Activated CD4-positive, alpha-beta T cell treated with anti-CD3 and anti-CD28 coated beads, Interleukin-2, amount 10 ng/mL, durations not matched to agents 7 days and 5 days (primary cell): ENCODE measurements around the gene UGGT1. TPM values are rescaled to one million over a fixed set of nuclear protein-coding genes. Genes with fewer than 3 reads are reported as not detected.
A peak's percentile ranks its signal among the peaks of the same experiment; 100 is the strongest.

Source experiments
- CTCF ChIA-PET: fragments of 350-600 bp; sonication (Branson Sonifier 250); formaldehyde crosslinking; loops from one replicate; lab custom pipeline; 2021; ENCODE audit warnings: antibody characterized with exemption; lab: Charles Lee
- POLR2A ChIA-PET: fragments of 350-600 bp; sonication (Branson Sonifier 250); formaldehyde crosslinking; loops from one replicate; lab custom pipeline; 2021; ENCODE audit warnings: antibody characterized with exemption; lab: Charles Lee
- DNase-seq: peaks from one replicate; pipeline ENCODE4 v3.0.0-alpha.2; 2020
- H3K27ac Mint-ChIP-seq: one replicate; pipeline ENCODE4 v1.8.0; 2021; ENCODE audit warnings: mild to moderate bottlenecking, moderate library complexity, mixed read lengths
- H3K27me3 Mint-ChIP-seq: one replicate; pipeline ENCODE4 v1.8.0; 2021; ENCODE audit warnings: mixed read lengths
- H3K36me3 Mint-ChIP-seq: one replicate; pipeline ENCODE4 v1.8.0; 2021; ENCODE audit warnings: low read depth, mixed read lengths
- H3K4me1 Mint-ChIP-seq: one replicate; pipeline ENCODE4 v1.8.0; 2021; ENCODE audit warnings: mixed read lengths
- H3K4me3 Mint-ChIP-seq: one replicate; pipeline ENCODE4 v1.8.0; 2021; ENCODE audit warnings: mild to moderate bottlenecking, moderate library complexity, mixed read lengths
- H3K9me3 Mint-ChIP-seq: one replicate; pipeline ENCODE4 v1.8.0; 2021; ENCODE audit warnings: mixed read lengths
- total RNA-seq, 2 experiments: library from RNA; stranded (reverse); gene quantifications; one replicate each; pipeline ENCODE4 v1.2.3, GENCODE V29; 2021

The UGGT1 gene, protein sequence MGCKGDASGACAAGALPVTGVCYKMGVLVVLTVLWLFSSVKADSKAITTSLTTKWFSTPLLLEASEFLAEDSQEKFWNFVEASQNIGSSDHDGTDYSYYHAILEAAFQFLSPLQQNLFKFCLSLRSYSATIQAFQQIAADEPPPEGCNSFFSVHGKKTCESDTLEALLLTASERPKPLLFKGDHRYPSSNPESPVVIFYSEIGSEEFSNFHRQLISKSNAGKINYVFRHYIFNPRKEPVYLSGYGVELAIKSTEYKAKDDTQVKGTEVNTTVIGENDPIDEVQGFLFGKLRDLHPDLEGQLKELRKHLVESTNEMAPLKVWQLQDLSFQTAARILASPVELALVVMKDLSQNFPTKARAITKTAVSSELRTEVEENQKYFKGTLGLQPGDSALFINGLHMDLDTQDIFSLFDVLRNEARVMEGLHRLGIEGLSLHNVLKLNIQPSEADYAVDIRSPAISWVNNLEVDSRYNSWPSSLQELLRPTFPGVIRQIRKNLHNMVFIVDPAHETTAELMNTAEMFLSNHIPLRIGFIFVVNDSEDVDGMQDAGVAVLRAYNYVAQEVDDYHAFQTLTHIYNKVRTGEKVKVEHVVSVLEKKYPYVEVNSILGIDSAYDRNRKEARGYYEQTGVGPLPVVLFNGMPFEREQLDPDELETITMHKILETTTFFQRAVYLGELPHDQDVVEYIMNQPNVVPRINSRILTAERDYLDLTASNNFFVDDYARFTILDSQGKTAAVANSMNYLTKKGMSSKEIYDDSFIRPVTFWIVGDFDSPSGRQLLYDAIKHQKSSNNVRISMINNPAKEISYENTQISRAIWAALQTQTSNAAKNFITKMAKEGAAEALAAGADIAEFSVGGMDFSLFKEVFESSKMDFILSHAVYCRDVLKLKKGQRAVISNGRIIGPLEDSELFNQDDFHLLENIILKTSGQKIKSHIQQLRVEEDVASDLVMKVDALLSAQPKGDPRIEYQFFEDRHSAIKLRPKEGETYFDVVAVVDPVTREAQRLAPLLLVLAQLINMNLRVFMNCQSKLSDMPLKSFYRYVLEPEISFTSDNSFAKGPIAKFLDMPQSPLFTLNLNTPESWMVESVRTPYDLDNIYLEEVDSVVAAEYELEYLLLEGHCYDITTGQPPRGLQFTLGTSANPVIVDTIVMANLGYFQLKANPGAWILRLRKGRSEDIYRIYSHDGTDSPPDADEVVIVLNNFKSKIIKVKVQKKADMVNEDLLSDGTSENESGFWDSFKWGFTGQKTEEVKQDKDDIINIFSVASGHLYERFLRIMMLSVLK (N-terminal part only)
- 10 to 100 TPM; 64.3 to 70.7 TPM for total RNA-seq

DNA sequence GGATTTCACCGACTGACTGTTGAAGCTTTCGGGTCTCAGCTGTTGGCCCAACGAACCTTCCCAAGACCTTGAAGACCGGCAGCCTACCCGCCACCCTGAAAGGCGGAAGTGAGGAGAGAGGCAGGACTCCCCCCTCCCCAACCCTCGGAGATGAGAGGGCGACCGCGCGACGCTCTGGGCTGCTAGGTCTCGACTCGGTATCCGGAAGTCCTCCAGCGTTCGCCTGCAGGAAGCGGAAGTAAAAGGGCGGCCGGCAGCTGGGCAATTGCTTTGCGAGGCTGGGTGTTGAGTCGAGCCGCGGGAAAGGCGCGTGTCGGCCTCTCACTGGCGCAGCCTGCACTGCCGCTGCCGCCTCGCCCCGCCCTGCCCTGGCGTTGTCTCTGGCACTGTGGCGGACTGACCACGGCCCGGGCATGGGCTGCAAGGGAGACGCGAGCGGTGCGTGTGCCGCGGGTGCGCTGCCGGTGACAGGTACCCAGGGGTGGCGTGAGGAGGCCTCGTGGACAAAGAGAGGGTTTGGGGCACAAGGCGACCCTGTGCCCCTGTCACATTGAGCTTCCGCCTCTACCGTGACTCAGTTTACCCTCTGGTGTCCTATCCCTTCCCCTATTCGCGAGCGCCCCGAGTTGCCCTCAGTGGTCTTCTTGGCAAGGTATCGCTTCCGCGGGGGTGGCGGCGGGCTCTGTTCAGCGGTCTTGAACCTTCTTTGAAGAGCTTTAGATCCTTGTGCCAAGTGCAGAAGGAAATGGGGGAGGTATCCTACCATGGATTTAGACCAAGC is at the start of gene UGGT1:
Gene UGGT1, plus strand, starts transcription at position 256 of the 781 bp plus-strand sequence. Its CDS starts 158 bp downstream, at position 414.
- H3K9me3 Mint-ChIP-seq = no peaks in the 10 kb centered on the region

DNA sequence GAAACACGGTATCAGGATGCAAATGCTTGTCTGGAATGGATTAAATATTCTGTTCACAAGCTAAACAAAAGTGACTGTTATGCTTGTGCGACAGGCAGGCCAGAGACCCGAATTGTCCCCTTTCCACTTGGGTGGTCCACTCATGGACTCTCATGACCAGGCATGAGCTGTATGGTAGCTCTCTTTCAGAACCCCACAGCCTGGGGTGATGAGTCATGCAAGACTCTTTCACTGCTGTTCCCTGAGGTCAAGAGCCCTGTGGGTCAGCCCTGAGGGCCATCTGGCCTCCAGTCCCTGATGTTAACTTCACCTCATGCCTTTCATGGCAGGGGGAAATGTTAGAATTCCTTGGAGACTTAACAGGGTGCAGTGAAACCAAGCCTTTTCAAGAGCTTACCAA is 49.4 kb upstream of the UGGT1 start:
- H3K27ac Mint-ChIP-seq = no peak overlapping the region
- peaks cover 2% of the 10 kb centered on the region for H3K36me3 Mint-ChIP-seq
- ChIA-PET POLR2A (no interaction called here), CTCF (no interaction called here)
- no peaks in the 10 kb centered on the region for H3K4me1 Mint-ChIP-seq
- peaks cover 30% of the 10 kb centered on the region for H3K9me3 Mint-ChIP-seq
- no peak overlapping the region for H3K4me3 Mint-ChIP-seq
- DNase-seq = no peak
- peaks cover 9% of the 10 kb centered on the region for H3K27me3 Mint-ChIP-seq

More for the DNA sequence above, at the start of gene UGGT1:
- peak; percentile 96 for DNase-seq
- Mint-ChIP-seq H3K27ac (peak within 1 kb of the TSS; percentile 97), H3K27me3 (no peaks in the 10 kb centered on the region), H3K36me3 (peaks cover 6% of the 10 kb centered on the region), H3K4me3 (peak within 1 kb of the TSS; percentile 83), H3K4me1 (peaks cover 46% of the 10 kb centered on the region)
- CTCF ChIA-PET = interaction anchor here (0.6 to 0.9 kb wide), 2 partner anchors 14 to 288 kb away, joined by 3 to 4 read pairs; no protein-coding TSS in a partner anchor
- POLR2A ChIA-PET = interaction anchor here (0.6 to 1.1 kb wide), 2 partner anchors 10 to 18 kb away, joined by 3 to 4 read pairs; no protein-coding TSS in a partner anchor

DNA sequence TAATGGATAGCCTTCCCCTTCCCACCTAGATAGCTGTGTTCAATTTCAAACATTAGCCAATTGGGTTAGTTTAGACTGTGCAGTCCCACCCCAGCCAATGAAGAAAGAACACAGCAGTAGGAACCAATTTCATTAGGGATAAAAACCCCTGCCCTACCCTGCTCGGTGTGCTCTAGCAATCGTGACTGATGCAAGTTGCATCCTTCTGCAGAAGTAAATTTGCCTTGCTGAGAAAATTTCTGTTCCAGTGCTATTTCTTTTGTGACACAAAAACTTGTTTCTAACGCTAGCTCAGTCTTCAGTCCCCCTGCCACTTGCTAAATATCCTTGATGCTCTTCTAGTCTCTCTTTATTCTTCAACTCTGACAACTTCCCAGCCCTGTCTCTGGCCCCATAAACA is 48.0 kb upstream of the UGGT1 start:
- Mint-ChIP-seq H3K4me3 (no peak overlapping the region), H3K36me3 (no peaks in the 10 kb centered on the region), H3K9me3 (peaks cover 21% of the 10 kb centered on the region), H3K4me1 (no peaks in the 10 kb centered on the region), H3K27ac (no peak overlapping the region), H3K27me3 (peaks cover 14% of the 10 kb centered on the region)
- no peak for DNase-seq
- POLR2A ChIA-PET = no interaction called here
- CTCF ChIA-PET = no interaction called here

DNA sequence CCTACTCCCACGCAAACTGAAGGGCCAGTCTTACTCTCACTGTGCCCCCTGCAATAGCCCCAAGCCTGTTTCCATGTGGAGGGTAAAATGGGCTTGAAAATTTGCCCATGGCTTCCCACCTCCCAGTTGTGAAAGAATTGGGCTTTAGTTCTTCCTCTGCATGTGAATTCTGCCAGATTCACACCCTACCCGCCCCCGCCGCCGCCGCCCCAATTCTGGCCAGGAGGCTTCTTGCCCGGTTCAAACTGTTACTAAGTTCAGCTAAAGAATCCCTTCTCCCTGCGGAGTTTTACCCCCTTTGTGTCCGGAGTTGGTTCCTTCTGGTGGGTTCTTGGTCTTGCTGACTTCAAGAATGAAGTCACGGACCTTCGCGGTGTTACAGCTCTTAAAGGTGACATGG is 37.7 kb upstream of the UGGT1 start:
- no peak for DNase-seq
- ChIA-PET POLR2A (no interaction called here), CTCF (interaction anchor here (2.0 kb wide), 1 partner anchor 10 kb away, joined by 6 read pairs; no protein-coding TSS in a partner anchor)
- H3K27me3 Mint-ChIP-seq = peaks cover 36% of the 10 kb centered on the region
- H3K27ac Mint-ChIP-seq = no peak overlapping the region
- H3K9me3 Mint-ChIP-seq = peaks cover 8% of the 10 kb centered on the region
- no peaks in the 10 kb centered on the region for H3K36me3 Mint-ChIP-seq
- H3K4me1 Mint-ChIP-seq = no peaks in the 10 kb centered on the region
- no peak overlapping the region for H3K4me3 Mint-ChIP-seq

DNA sequence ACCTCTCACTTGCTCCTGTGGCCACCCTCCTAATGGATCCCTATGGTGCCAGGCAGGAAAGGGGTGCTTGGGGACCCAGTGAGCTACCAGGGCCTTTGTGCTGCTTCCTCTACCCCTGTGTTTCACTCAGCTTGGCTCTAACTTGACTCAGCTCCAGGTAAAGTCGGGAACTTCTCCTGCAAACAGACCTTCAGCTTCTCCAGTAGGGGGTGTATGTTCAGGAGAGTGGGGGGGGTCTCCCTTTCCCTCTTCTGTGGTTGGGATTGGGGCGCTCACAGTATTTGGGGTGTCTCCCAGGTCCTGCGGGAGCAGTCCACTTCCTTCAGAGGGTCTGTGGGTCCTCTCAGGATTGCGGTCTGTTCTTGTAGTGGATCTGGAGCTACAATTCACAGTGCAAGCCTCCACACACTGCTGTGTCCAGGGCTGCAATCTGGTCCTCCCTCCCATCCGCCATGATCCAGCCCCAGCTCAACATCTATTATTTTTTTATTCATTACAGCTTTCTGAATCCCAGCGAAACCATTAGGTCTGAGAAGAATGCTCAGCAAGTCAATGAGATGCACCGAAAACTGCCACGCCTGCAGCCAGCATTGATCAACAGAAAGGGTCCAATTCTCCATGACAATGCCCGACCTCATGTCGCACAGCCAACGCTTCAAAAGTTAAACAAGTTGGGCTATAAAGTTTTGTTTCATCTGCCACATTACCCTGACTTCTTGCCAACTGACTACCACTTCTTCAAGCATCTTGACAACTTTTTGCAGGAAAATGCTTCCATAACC is 36.7 kb upstream of the UGGT1 start:
- Mint-ChIP-seq H3K4me1 (no peaks in the 10 kb centered on the region), H3K36me3 (no peaks in the 10 kb centered on the region), H3K9me3 (peaks cover 8% of the 10 kb centered on the region), H3K4me3 (no peak overlapping the region), H3K27me3 (peaks cover 30% of the 10 kb centered on the region), H3K27ac (no peak overlapping the region)
- no peak for DNase-seq
- CTCF ChIA-PET = interaction anchor here (2.0 kb wide), 1 partner anchor 9 kb away, joined by 6 read pairs; no protein-coding TSS in a partner anchor
- POLR2A ChIA-PET = no interaction called here

DNA sequence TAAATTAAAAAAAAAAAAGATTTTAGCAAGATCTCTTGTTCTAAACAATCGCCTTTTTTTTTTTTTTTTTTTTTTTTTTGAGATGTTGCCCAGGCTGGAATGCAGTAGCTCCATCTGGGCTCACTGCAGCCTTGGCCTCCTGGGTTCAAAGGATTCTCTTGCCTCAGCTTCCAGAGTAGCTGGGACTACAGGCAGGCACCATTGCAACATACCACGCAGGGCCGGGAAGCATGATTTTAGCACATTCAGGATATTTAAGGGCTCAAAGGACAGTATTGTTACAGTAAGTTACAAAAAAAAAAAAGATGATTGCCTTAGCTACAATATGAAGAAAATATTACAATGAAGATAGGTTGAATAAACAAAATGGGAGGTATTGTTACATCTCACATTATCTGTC is 33.7 kb upstream of the UGGT1 start:
- Mint-ChIP-seq H3K27ac (no peak overlapping the region), H3K4me3 (no peak overlapping the region), H3K9me3 (no peaks in the 10 kb centered on the region), H3K36me3 (no peaks in the 10 kb centered on the region), H3K4me1 (no peaks in the 10 kb centered on the region), H3K27me3 (peaks cover 5% of the 10 kb centered on the region)
- POLR2A ChIA-PET = no interaction called here
- DNase-seq = no peak
- CTCF ChIA-PET = interaction anchor here (0.6 kb wide), 1 partner anchor 82 kb away, joined by 3 read pairs; no protein-coding TSS in a partner anchor

DNA sequence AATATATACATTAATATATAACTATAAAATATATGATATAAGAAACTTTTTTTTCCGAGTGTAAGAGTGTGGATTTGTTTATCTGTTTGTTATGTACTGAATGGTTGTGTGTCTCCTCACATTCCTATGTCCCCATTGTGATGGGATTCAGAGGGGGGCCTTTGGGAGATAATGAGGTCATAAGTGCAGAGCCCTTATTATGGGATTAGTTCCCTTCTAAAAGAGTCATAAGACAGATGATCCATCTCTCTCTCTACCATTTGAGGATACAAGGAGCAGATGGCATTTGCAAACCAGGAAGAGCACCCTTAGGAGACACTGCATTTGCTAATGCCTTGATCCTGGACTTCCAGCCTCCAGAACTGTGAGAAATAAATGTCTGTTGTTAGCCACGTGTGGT is 32.9 kb upstream of the UGGT1 start:
- H3K4me3 Mint-ChIP-seq = no peak overlapping the region
- no peaks in the 10 kb centered on the region for H3K4me1 Mint-ChIP-seq
- DNase-seq = no peak
- H3K27ac Mint-ChIP-seq = no peak overlapping the region
- no peaks in the 10 kb centered on the region for H3K9me3 Mint-ChIP-seq
- H3K36me3 Mint-ChIP-seq = no peaks in the 10 kb centered on the region
- POLR2A ChIA-PET = no interaction called here
- CTCF ChIA-PET = interaction anchor here (0.6 kb wide), 1 partner anchor 14 kb away, joined by 4 read pairs; no protein-coding TSS in a partner anchor
- H3K27me3 Mint-ChIP-seq = peaks cover 1% of the 10 kb centered on the region

DNA sequence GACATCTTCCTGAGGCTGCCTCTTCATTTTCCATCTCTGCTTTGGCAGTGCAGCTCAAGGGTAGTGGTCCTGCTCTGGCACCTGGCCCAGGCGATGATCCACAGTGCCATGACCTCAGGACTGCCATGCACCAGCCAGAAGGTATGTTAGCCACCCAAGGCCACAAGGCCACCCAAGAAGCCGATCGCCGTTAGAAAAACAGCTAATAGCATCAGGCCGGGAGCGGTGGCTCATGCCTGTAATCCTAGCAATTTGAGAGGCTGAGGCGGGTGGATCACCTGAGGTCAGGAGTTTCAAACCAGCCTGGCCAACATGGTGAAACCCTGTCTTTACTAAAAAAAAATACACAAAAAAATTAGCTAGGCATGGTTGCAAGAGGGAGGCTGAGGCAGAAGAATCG is 28.4 kb upstream of the UGGT1 start:
- no peak for DNase-seq

DNA sequence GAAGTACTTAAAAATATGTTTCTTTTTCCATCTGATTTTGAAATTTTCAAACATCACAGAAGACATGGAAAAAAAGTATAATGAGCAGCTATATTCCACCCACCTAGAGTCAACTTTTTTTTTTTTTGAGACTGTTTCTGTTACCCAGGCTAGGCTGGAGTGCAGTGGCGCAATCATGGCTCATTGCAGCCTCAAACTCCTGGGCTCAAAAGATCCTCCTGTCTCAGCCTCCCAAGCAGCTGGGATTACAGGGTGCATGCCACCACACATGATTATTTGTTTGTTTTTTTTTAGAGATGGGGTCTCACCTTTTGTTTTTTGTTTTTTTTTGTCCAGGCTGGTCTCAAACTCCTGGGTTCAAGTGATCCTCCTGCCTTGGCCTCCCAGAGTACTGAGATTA is 26.6 kb upstream of the UGGT1 start:
- Mint-ChIP-seq H3K4me1 (peaks cover 1% of the 10 kb centered on the region), H3K27me3 (peaks cover 1% of the 10 kb centered on the region), H3K36me3 (no peaks in the 10 kb centered on the region), H3K9me3 (no peaks in the 10 kb centered on the region), H3K27ac (no peak overlapping the region), H3K4me3 (no peak overlapping the region)
- DNase-seq = no peak
- CTCF ChIA-PET = interaction anchor here (0.6 kb wide), 1 partner anchor 163 kb away, joined by 6 read pairs; no protein-coding TSS in a partner anchor
- POLR2A ChIA-PET = no interaction called here

More for the DNA sequence above, 28.4 kb upstream of the UGGT1 start:
- Mint-ChIP-seq H3K36me3 (no peaks in the 10 kb centered on the region), H3K4me1 (peaks cover 1% of the 10 kb centered on the region), H3K4me3 (no peak overlapping the region), H3K27me3 (peaks cover 1% of the 10 kb centered on the region), H3K9me3 (no peaks in the 10 kb centered on the region), H3K27ac (no peak overlapping the region)
- ChIA-PET POLR2A (no interaction called here), CTCF (interaction anchor here (2.0 kb wide), 1 partner anchor 9 kb away, joined by 6 read pairs; no protein-coding TSS in a partner anchor)

DNA sequence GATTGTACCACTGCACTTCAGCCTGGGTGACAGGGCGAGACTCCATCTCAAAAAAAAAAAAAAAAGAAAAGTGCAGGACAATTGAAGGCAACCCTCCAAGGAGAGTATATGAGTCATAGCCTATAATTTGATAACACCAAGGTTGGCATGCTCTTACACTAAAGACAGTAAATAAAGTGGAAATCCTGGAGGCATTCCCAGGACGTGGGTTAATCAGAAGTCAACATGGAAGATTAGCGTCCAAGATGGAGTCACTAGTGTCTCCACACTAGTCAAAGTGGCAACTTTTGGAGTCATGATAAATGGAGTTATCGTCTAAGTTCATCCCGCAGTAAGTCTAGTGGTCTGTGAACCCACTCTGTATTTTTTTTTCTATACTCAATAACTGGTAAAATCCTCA is 21.2 kb upstream of the UGGT1 start:
- H3K27me3 Mint-ChIP-seq = peaks cover 3% of the 10 kb centered on the region
- POLR2A ChIA-PET = no interaction called here
- DNase-seq = no peak
- H3K4me3 Mint-ChIP-seq = no peak overlapping the region
- no peaks in the 10 kb centered on the region for H3K36me3 Mint-ChIP-seq
- CTCF ChIA-PET = no interaction called here
- H3K27ac Mint-ChIP-seq = no peak overlapping the region
- H3K4me1 Mint-ChIP-seq = no peaks in the 10 kb centered on the region
- no peaks in the 10 kb centered on the region for H3K9me3 Mint-ChIP-seq

DNA sequence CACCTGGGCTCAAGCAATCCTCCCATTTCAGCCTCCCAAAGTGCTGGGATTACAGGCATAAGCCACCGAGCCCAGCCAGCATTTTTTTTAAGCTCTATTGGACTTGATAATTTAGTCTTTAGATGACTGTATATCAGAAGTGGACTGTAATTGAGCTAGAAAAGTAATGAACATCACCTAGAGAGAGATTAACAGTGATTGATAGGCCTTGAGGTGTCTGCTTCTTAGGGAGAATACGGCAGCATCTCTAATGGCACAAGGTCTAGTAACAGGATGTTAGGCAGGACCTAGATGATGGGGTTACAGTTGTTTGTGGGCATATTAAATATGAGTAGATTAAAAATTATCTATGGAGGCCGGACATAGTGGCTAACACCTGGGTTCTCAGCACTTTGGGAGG is 17.7 kb upstream of the UGGT1 start:
- no peak for DNase-seq
- Mint-ChIP-seq H3K27me3 (peaks cover 3% of the 10 kb centered on the region), H3K36me3 (no peaks in the 10 kb centered on the region), H3K27ac (no peak overlapping the region), H3K4me1 (peaks cover 2% of the 10 kb centered on the region), H3K9me3 (no peaks in the 10 kb centered on the region), H3K4me3 (no peak overlapping the region)
- CTCF ChIA-PET = no interaction called here
- POLR2A ChIA-PET = interaction anchor here (0.6 to 0.7 kb wide), 3 partner anchors 17 to 464 kb away, joined by 3 to 7 read pairs (median 7); partner anchors contain the start of gene UGGT1
